Measurements from ENCODE around the gene ISL2. TPM values are rescaled to one million over a fixed set of nuclear protein-coding genes. Genes with fewer than 3 reads are reported as not detected.

The ISL2 gene
- total RNA-seq, 1 experiment from 2014 or later, result 0.51 TPM

DNA sequence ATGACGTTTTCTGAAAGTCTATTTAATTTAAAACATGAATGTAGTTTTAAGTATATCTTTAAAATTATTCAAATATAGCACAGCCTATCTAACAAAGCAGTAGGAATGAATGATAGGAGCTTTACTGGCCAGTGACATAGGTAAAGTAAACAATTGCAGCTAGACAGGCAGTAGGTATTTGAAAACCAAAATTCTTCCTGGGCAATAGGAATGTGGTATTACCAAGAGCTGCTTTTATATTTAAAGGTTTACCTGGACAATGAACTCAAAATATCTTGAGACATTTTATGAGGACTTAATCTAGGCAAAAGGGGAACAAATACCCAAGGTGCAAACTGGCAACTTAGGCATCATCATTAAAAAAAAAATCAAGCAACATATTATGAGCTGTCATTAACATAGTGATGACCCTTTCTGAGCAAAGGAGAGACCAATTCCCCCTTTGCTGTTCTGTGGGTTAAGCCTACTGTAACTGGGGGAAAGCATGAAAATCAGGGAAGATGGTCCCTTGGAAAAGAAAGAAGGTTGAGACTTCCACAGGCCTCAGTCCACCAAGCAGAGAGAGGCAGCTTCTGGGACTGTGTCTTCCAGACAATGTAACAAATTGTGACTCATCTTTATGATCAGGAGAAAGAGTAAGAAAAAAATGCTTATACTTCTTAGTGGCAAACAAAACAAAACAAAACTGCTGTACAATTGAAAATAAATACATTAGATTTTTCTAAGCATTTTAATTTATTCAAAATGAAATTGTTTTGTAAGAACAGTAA, 12.9 kb downstream of the ISL2 start:
- Histone ChIP-seq H3K4me3 (ENCODE audit: low read depth in 2 of 2, low read length in 2 of 2) (no peak overlapping the region), H3K27me3 (ENCODE audit: control insufficient read depth, insufficient read depth, low read length) (peaks cover 9% of the 10 kb centered on the region), H3K4me1 (ENCODE audit: control insufficient read depth, insufficient read depth, low read length) (no peaks in the 10 kb centered on the region), H3K9me3 (ENCODE audit: control insufficient read depth, insufficient read depth, low read depth, low read length) (no peaks in the 10 kb centered on the region), H3K36me3 (ENCODE audit: control insufficient read depth, insufficient read depth, low read length) (no peaks in the 10 kb centered on the region), H3K27ac (ENCODE audit: low read length) (no peak overlapping the region)
- TF ChIP-seq POLR2AphosphoS5 (IDR thresholded peaks at IDR 0.05; ENCODE audit: low read depth, low read length), result no peak
- no peak for TF ChIP-seq SIN3A (IDR thresholded peaks at IDR 0.05; ENCODE audit: borderline replicate concordance, insufficient read depth, low read depth, low read length)
- TF ChIP-seq, protein P1, sequence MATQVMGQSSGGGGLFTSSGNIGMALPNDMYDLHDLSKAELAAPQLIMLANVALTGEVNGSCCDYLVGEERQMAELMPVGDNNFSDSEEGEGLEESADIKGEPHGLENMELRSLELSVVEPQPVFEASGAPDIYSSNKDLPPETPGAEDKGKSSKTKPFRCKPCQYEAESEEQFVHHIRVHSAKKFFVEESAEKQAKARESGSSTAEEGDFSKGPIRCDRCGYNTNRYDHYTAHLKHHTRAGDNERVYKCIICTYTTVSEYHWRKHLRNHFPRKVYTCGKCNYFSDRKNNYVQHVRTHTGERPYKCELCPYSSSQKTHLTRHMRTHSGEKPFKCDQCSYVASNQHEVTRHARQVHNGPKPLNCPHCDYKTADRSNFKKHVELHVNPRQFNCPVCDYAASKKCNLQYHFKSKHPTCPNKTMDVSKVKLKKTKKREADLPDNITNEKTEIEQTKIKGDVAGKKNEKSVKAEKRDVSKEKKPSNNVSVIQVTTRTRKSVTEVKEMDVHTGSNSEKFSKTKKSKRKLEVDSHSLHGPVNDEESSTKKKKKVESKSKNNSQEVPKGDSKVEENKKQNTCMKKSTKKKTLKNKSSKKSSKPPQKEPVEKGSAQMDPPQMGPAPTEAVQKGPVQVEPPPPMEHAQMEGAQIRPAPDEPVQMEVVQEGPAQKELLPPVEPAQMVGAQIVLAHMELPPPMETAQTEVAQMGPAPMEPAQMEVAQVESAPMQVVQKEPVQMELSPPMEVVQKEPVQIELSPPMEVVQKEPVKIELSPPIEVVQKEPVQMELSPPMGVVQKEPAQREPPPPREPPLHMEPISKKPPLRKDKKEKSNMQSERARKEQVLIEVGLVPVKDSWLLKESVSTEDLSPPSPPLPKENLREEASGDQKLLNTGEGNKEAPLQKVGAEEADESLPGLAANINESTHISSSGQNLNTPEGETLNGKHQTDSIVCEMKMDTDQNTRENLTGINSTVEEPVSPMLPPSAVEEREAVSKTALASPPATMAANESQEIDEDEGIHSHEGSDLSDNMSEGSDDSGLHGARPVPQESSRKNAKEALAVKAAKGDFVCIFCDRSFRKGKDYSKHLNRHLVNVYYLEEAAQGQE (IDR thresholded peaks at IDR 0.05; ENCODE audit: insufficient read depth in 1 of 2, low read depth in 2 of 2, low read length in 1 of 2), result no peak
- TF ChIP-seq, protein P2, sequence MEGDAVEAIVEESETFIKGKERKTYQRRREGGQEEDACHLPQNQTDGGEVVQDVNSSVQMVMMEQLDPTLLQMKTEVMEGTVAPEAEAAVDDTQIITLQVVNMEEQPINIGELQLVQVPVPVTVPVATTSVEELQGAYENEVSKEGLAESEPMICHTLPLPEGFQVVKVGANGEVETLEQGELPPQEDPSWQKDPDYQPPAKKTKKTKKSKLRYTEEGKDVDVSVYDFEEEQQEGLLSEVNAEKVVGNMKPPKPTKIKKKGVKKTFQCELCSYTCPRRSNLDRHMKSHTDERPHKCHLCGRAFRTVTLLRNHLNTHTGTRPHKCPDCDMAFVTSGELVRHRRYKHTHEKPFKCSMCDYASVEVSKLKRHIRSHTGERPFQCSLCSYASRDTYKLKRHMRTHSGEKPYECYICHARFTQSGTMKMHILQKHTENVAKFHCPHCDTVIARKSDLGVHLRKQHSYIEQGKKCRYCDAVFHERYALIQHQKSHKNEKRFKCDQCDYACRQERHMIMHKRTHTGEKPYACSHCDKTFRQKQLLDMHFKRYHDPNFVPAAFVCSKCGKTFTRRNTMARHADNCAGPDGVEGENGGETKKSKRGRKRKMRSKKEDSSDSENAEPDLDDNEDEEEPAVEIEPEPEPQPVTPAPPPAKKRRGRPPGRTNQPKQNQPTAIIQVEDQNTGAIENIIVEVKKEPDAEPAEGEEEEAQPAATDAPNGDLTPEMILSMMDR (IDR thresholded peaks at IDR 0.05), result no peak
- no peak for TF ChIP-seq TCF7L2 (IDR thresholded peaks at IDR 0.05; ENCODE audit: low read depth, low read length)
- ChIA-PET POLR2A (interaction anchor here (0.6 kb wide), 1 partner anchor 61 kb away, joined by 3 read pairs; no protein-coding TSS in a partner anchor), CTCF (interaction anchor here (0.6 kb wide), 1 partner anchor 14 kb away, joined by 3 read pairs; no protein-coding TSS in a partner anchor)
- BruUV-seq (replicated peaks), result no TSS peak
- intact Hi-C loops (cut with micrococcal nuclease; ENCODE audit: unreplicated experiment) (no loop called here), in situ Hi-C loops (cut with HindIII; ENCODE audit: low pct_unique_long_range_greater_than_20kb, low sequenced_read_pairs) (no loop called here)
- no peak for ATAC-seq
- no peak for DNase-seq (ENCODE audit: low read depth, low spot score)

DNA sequence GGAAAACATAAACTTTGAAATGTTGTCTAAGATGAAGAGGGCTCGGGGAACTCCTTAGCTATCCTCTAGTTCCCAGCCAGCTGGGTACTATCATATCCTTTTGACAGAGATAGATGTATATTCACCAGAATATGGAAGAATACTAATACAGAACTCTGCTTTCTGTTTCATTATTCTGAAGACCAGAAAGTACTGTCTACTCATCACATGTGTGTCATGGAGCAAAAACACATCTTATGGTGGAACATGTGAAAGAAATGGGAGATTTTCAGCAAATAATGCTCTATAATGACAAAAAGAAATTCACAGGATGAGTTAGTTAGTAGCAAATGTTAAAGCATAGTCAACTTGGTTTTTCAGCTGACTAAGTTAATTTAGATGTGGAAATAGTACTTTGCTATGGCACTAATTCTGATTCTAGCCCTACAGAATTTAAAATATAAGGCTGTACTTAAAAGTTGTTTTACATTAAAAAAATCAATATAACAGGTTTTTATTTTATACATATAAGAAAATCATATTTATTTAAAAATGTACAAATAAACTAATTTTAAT, 16.5 kb downstream of the ISL2 start:
- no TSS peak for BruUV-seq (replicated peaks)
- no peaks in the 10 kb centered on the region for H3K27me3 ChIP-seq (ENCODE audit: control insufficient read depth, insufficient read depth, low read length)
- intact Hi-C loops (cut with micrococcal nuclease; ENCODE audit: unreplicated experiment), result no loop called here
- H3K36me3 ChIP-seq (ENCODE audit: control insufficient read depth, insufficient read depth, low read length), result no peaks in the 10 kb centered on the region
- no peak overlapping the region for H3K27ac ChIP-seq (ENCODE audit: low read length)
- no peaks in the 10 kb centered on the region for H3K4me1 ChIP-seq (ENCODE audit: control insufficient read depth, insufficient read depth, low read length)
- H3K4me3 ChIP-seq (ENCODE audit: low read depth in 2 of 2, low read length in 2 of 2), result no peak overlapping the region
- DNase-seq (ENCODE audit: low read depth, low spot score) (no peak), ATAC-seq (no peak)
- H3K9me3 ChIP-seq (ENCODE audit: control insufficient read depth, insufficient read depth, low read depth, low read length), result no peaks in the 10 kb centered on the region
- POLR2A ChIA-PET, result no interaction called here
- in situ Hi-C loops (cut with HindIII; ENCODE audit: low pct_unique_long_range_greater_than_20kb, low sequenced_read_pairs), result no loop called here
- TF ChIP-seq TCF7L2 (IDR thresholded peaks at IDR 0.05; ENCODE audit: low read depth, low read length) (no peak), POLR2AphosphoS5 (IDR thresholded peaks at IDR 0.05; ENCODE audit: low read depth, low read length) (no peak), SIN3A (IDR thresholded peaks at IDR 0.05; ENCODE audit: borderline replicate concordance, insufficient read depth, low read depth, low read length) (no peak)
- TF ChIP-seq, protein P2 (IDR thresholded peaks at IDR 0.05), result no peak
- TF ChIP-seq, protein P1 (IDR thresholded peaks at IDR 0.05; ENCODE audit: insufficient read depth in 1 of 2, low read depth in 2 of 2, low read length in 1 of 2), result no peak
- CTCF ChIA-PET, result no interaction called here

Data from Panc1 (cell line).